SK-N-SH (cell line): Measurements from ENCODE around the gene BBS9. TPM values are rescaled to one million over a fixed set of nuclear protein-coding genes. Genes with fewer than 3 reads are reported as not detected.

Experiments
- CTCF ChIA-PET: fragments of 300-600, 350-600 bp; formaldehyde crosslinking; extraction: SDS; loops from one replicate; lab custom pipeline; 2021; lab: Yijun Ruan, JAX
- POLR2A ChIA-PET: fragments of 350-600 bp; sonication (Branson Sonifier 250); formaldehyde crosslinking; extraction: SDS; loops from one replicate; lab custom pipeline; 2020; ENCODE audit warnings: antibody characterized with exemption, inconsistent platforms; lab: Yijun Ruan, JAX
- DNase-seq: peaks from one replicate; pipeline ENCODE4 v3.0.0; 2012
- H2AFZ ChIP-seq: fragments of 200-600 bp; sonication (generic); 2 replicates; pipeline ENCODE4 v1.8.1; 2016; ENCODE audit warnings: antibody characterized with exemption, mild to moderate bottlenecking, low read depth
- H3F3A ChIP-seq: fragments of 200-600 bp; sonication (generic); replicated peaks from 2 replicates; pipeline ENCODE3; 2016; ENCODE audit warnings: antibody characterized with exemption, mild to moderate bottlenecking; ENCODE audit not compliant: insufficient read depth
- H3K27ac ChIP-seq, 2 experiments: fragments of 200-500 bp in 1 of 2; fragments of 200-600 bp in 1 of 2; sonication (Bioruptor generic) in 1 of 2; sonication (generic), shearing (Covaris generic) in 1 of 2; 2 replicates each; pipeline versions ENCODE4 v1.5.1 to v1.6.1; 2014 to 2016; ENCODE audit warnings: low read depth in 2 of 2, inconsistent platforms in 1 of 2, low read length in 1 of 2, mild to moderate bottlenecking in 1 of 2, mixed read lengths in 1 of 2
- H3K27me3 ChIP-seq: fragments of 200-600 bp; sonication (generic), shearing (Covaris generic); 2 replicates; pipeline ENCODE4 v1.6.1; 2016; ENCODE audit warnings: mixed run types; ENCODE audit not compliant: insufficient read depth
- H3K36me3 ChIP-seq, 2 experiments: fragments of 200-500 bp in 1 of 2; fragments of 200-600 bp in 1 of 2; sonication (Bioruptor generic) in 1 of 2; sonication (generic) in 1 of 2; replicated peaks in 1 of 2; 2 replicates each; pipeline versions ENCODE3 to v1.5.1; 2014 to 2016; ENCODE audit warnings: low read length in 1 of 2, mild to moderate bottlenecking in 1 of 2; ENCODE audit not compliant: insufficient read depth in 2 of 2, control insufficient read depth in 1 of 2
- H3K4me1 ChIP-seq, 2 experiments: fragments of 200-500 bp in 1 of 2; fragments of 200-600 bp in 1 of 2; sonication (Bioruptor generic) in 1 of 2; sonication (generic), shearing (Covaris generic) in 1 of 2; 2 replicates each; pipeline versions ENCODE4 v1.5.1 to v1.6.1; 2014 to 2016; ENCODE audit warnings: low read depth in 1 of 2, low read length in 1 of 2, mixed run types in 1 of 2; ENCODE audit not compliant: insufficient read depth in 2 of 2, control insufficient read depth in 1 of 2
- H3K4me2 ChIP-seq: fragments of 200-600 bp; sonication (generic), shearing (Covaris generic); 2 replicates; pipeline ENCODE4 v1.6.1; 2017; ENCODE audit warnings: mixed run types
- H3K4me3 ChIP-seq, 2 experiments: fragments of 200-500 bp in 1 of 2; fragments of 200-600 bp in 1 of 2; sonication (Bioruptor generic) in 1 of 2; sonication (generic), shearing (Covaris generic) in 1 of 2; 2 replicates each; pipeline versions ENCODE4 v1.5.1 to v1.8.1; 2014 to 2016; ENCODE audit warnings: low read depth in 2 of 2, inconsistent platforms in 1 of 2, low read length in 1 of 2, mild to moderate bottlenecking in 1 of 2, mixed read lengths in 1 of 2, moderate library complexity in 1 of 2
- H3K79me2 ChIP-seq: fragments of 200-600 bp; sonication (generic); 2 replicates; pipeline ENCODE4 v1.8.1; 2017; ENCODE audit warnings: mild to moderate bottlenecking; ENCODE audit not compliant: insufficient read depth
- H3K9ac ChIP-seq: fragments of 200-600 bp; sonication (generic); 2 replicates; pipeline ENCODE4 v1.6.1; 2017; ENCODE audit warnings: mixed run types
- H3K9me2 ChIP-seq: fragments of 200-600 bp; sonication (generic); 2 replicates; pipeline ENCODE4 v1.6.1; 2017; ENCODE audit warnings: mixed run types
- H3K9me3 ChIP-seq: fragments of 200-600 bp; sonication (generic); 2 replicates; pipeline ENCODE4 v1.6.1; 2017; ENCODE audit warnings: mixed run types, mild to moderate bottlenecking, moderate library complexity
- H4K20me1 ChIP-seq: fragments of 200-600 bp; sonication (generic); 2 replicates; pipeline ENCODE4 v1.6.1; 2017; ENCODE audit warnings: mild to moderate bottlenecking, mixed run types; ENCODE audit not compliant: insufficient read depth
- CTCF ChIP-seq: fragments of 200-600 bp; sonication (generic); IDR thresholded peaks from 2 replicates; pipeline ENCODE4 v1.6.1; 2017; ENCODE audit warnings: antibody characterized with exemption, mild to moderate bottlenecking, moderate library complexity
- ELF1 ChIP-seq: IDR thresholded peaks from 2 replicates; pipeline ENCODE4 v1.4.0; 2012
- EP300 ChIP-seq, 2 experiments: IDR thresholded peaks; 2 replicates each; pipeline versions ENCODE4 v1.4.0 to v1.6.1; 2012; ENCODE audit warnings: borderline replicate concordance in 1 of 2, low read depth in 1 of 2, low read length in 1 of 2
- FOXM1 ChIP-seq: IDR thresholded peaks from 2 replicates; pipeline ENCODE4 v1.4.0; 2012; ENCODE audit warnings: low read depth, mild to moderate bottlenecking
- GABPA ChIP-seq: IDR thresholded peaks from 2 replicates; pipeline ENCODE4 v1.4.0; 2012; ENCODE audit warnings: low read depth, mild to moderate bottlenecking
- JUND ChIP-seq: IDR thresholded peaks from 2 replicates; pipeline ENCODE4 v1.4.0; 2012
- PBX3 ChIP-seq: IDR thresholded peaks from 2 replicates; pipeline ENCODE4; 2012
- REST ChIP-seq: IDR thresholded peaks from 2 replicates; pipeline ENCODE4 v1.6.1; 2012; ENCODE audit warnings: mild to moderate bottlenecking, low read depth, low read length, moderate library complexity
- RXRA ChIP-seq: IDR thresholded peaks from 2 replicates; pipeline ENCODE4 v1.4.0; 2012; ENCODE audit warnings: low read depth, mild to moderate bottlenecking, borderline replicate concordance
- TCF12 ChIP-seq: IDR thresholded peaks from 2 replicates; pipeline ENCODE4 v1.4.0; 2012
- USF1 ChIP-seq: IDR thresholded peaks from 2 replicates; pipeline ENCODE4 v1.4.0; 2012; ENCODE audit warnings: low read depth, borderline replicate concordance
- USF2 ChIP-seq: fragments of 150-350 bp; IDR thresholded peaks from 2 replicates; pipeline ENCODE4 v1.6.1; 2017; ENCODE audit warnings: antibody characterized with exemption, low read length, low read depth, borderline replicate concordance
- WGBS: methylation state at CpG from one replicate; pipeline ENCODE4 v1.1.6; 2017; ENCODE audit warnings: low lambda C conversion rate; 5-methylcytosine and 5-hydroxymethylcytosine counted together
- polyA plus RNA-seq, 3 experiments: library from polyadenylated mRNA; depleted of rRNA; stranded (reverse); fragments of >200 nt; gene quantifications; 2 replicates each; pipeline ENCODE4 v1.2.3, GENCODE V29; 2012

The BBS9 gene
- polyA plus RNA-seq, 1 of the 3 experiments (the other 2 are of a cell fraction), result 7.5 TPM

GRCh38 chr7:33155811-33156210 lies 26.4 kb downstream of the BBS9 start:
- Histone ChIP-seq H3K27ac (peak overlapping the region in 1 of 2 experiments; percentile 6; a peak in 2 of 4 replicates), H3K36me3 (peaks cover 3 to 4% of the 10 kb centered on the region in 2 experiments), H3K9me2 (no peaks in the 10 kb centered on the region), H3K27me3 (no peaks in the 10 kb centered on the region), H2AFZ (no peak overlapping the region), H3K79me2 (no peaks in the 10 kb centered on the region), H3K4me2 (no peak overlapping the region), H3K9ac (no peak overlapping the region), H3K9me3 (no peaks in the 10 kb centered on the region), H3F3A (no peaks in the 10 kb centered on the region), H3K4me1 (peaks cover 11 to 16% of the 10 kb centered on the region in 2 experiments; a peak in 3 of 4 replicates), H3K4me3 (no peak overlapping the region), H4K20me1 (no peaks in the 10 kb centered on the region)
- CTCF ChIA-PET, result interaction anchor here (1.0 to 1.7 kb wide), 2 partner anchors 27 to 30 kb away, joined by 3 to 5 read pairs; no protein-coding TSS in a partner anchor
- DNase-seq, result no peak
- WGBS, result 84% methylated on average over 2 of the region's 2 CpGs
- TF ChIP-seq CTCF, result no peak
- no peak for TF ChIP-seq ELF1
- TF ChIP-seq JUND, result peak; percentile 12; the same call in 1 of the 2 replicates
- TF ChIP-seq PBX3, result 0 out of 2 replicates have a peak, but pooled peaks have one; percentile 18
- TF ChIP-seq USF1, result no peak
- no peak for TF ChIP-seq REST
- TF ChIP-seq, all 33 proteins: peak for 2
- POLR2A ChIA-PET, result no interaction called here

- WGBS, result 82% methylated on average over 2 of the region's 2 CpGs
- H3K27ac ChIP-seq, result peak overlapping the region; percentile 6 to 83; a peak in 3 of 4 replicates
Measured at GRCh38 chr7:33156441-33156840, 27.1 kb downstream of the BBS9 start.

More at GRCh38 chr7:33156441-33156840, 27.1 kb downstream of the BBS9 start:
- Histone ChIP-seq H3F3A (no peaks in the 10 kb centered on the region), H2AFZ (no peak overlapping the region), H3K27me3 (no peaks in the 10 kb centered on the region), H4K20me1 (no peaks in the 10 kb centered on the region), H3K4me3 (no peak overlapping the region), H3K9me2 (no peaks in the 10 kb centered on the region), H3K4me2 (no peak overlapping the region), H3K36me3 (peaks cover 3 to 4% of the 10 kb centered on the region in 2 experiments), H3K9ac (no peak overlapping the region), H3K4me1 (peaks cover 11 to 16% of the 10 kb centered on the region in 2 experiments; a peak in 3 of 4 replicates), H3K9me3 (no peaks in the 10 kb centered on the region), H3K79me2 (no peaks in the 10 kb centered on the region)
- DNase-seq, result no peak
- ChIA-PET CTCF (interaction anchor here (1.0 kb wide), 1 partner anchor 26 kb away, joined by 3 read pairs; no protein-coding TSS in a partner anchor), POLR2A (no interaction called here)
- TF ChIP-seq RXRA (no peak), PBX3 (0 out of 2 replicates have a peak, but pooled peaks have one; percentile 12), TCF12 (peak; percentile 27; the same call in 1 of the 2 replicates), EP300 (IDR thresholded peaks at IDR 0.05; ENCODE audit: borderline replicate concordance in 1 of 2, low read depth in 1 of 2, low read length in 1 of 2) (no peak), USF2 (no peak), GABPA (no peak), FOXM1 (no peak)
